ENCODE results near the gene WBP1L.

The WBP1L gene

GRCh38 chr10:102865620-102866019 lies 121.9 kb downstream of the WBP1L start:
- no peak overlapping the region for H3K4me3 ChIP-seq (ENCODE audit: low read length)
- no peak for TF ChIP-seq ZNF274 (IDR thresholded peaks at IDR 0.05; ENCODE audit: low read depth, low read length)
